HL-60 (cell line): ENCODE data around the gene SORL1.

Source experiments
- POLR2AphosphoS5 ChIP-seq: IDR thresholded peaks from 2 replicates; pipeline ENCODE4 v1.6.1; 2012; ENCODE audit warnings: low read depth
- TF ChIP-seq, protein P1 (sequence below): IDR thresholded peaks from one replicate; pipeline ENCODE4 v1.5.1; 2011; ENCODE audit warnings: low read length, control low read depth, inconsistent platforms; ENCODE audit not compliant: insufficient read depth

DNA sequence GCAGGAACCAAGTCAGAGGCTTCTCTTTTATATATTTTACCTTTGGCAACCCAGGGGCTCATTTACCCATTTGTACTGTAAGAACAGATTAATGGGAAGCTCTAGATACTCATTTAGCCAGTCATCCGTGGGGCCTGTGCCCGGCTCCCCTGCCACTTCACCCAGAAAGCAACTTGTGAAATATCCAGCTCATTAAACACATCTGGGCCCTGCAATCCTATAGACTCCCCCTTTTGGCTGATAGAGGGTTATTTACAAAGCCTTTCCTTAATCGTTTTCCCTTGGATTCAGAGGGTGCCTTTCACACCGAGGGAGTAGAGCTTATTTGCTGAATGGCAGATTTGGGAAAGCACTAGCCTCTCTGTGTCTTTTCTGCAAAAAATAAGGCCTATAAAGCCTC is 119.4 kb downstream of the SORL1 start:
- TF ChIP-seq, protein P1, sequence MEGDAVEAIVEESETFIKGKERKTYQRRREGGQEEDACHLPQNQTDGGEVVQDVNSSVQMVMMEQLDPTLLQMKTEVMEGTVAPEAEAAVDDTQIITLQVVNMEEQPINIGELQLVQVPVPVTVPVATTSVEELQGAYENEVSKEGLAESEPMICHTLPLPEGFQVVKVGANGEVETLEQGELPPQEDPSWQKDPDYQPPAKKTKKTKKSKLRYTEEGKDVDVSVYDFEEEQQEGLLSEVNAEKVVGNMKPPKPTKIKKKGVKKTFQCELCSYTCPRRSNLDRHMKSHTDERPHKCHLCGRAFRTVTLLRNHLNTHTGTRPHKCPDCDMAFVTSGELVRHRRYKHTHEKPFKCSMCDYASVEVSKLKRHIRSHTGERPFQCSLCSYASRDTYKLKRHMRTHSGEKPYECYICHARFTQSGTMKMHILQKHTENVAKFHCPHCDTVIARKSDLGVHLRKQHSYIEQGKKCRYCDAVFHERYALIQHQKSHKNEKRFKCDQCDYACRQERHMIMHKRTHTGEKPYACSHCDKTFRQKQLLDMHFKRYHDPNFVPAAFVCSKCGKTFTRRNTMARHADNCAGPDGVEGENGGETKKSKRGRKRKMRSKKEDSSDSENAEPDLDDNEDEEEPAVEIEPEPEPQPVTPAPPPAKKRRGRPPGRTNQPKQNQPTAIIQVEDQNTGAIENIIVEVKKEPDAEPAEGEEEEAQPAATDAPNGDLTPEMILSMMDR: no peak
- TF ChIP-seq POLR2AphosphoS5: no peak
